WTC11 (cell line): ENCODE results near the gene SEC16A. TPM values are rescaled to one million over a fixed set of nuclear protein-coding genes. Genes with fewer than 3 reads are reported as not detected.

ENCODE experiments used
- ATAC-seq: fragments of 200-7000 bp; cut with Tn5 transposase; 2 replicates; pipeline ENCODE4 v1.10.0; 2021; ENCODE audit warnings: mild to moderate bottlenecking, moderate library complexity
- CTCF ChIA-PET: fragments of 300-600 bp; sonication (Branson Sonifier 250); formaldehyde crosslinking; loops from one replicate; lab custom pipeline; 2021; ENCODE audit warnings: antibody characterized with exemption; lab: Charles Lee
- POLR2A ChIA-PET: fragments of 350-600 bp; sonication (Branson Sonifier 250); formaldehyde crosslinking; loops from one replicate; lab custom pipeline; 2021; ENCODE audit warnings: antibody characterized with exemption; lab: Charles Lee
- DNase-seq: peaks from one replicate; pipeline ENCODE4 v3.0.0; 2021; ENCODE audit warnings: low spot score
- H3K27ac Mint-ChIP-seq: 2 replicates; pipeline ENCODE4 v1.8.0; 2021; ENCODE audit warnings: mixed read lengths
- H3K27me3 Mint-ChIP-seq: 2 replicates; pipeline ENCODE4 v1.8.0; 2021; ENCODE audit warnings: low read depth, mild to moderate bottlenecking, moderate library complexity, mixed read lengths
- H3K36me3 Mint-ChIP-seq: 2 replicates; pipeline ENCODE4 v1.8.0; 2021; ENCODE audit warnings: mixed read lengths
- H3K4me1 Mint-ChIP-seq: 2 replicates; pipeline ENCODE4 v1.8.0; 2022; ENCODE audit warnings: mixed read lengths
- H3K4me3 Mint-ChIP-seq: 2 replicates; pipeline ENCODE4 v1.8.0; 2021; ENCODE audit warnings: mild to moderate bottlenecking, moderate library complexity, mixed read lengths
- H3K9me3 Mint-ChIP-seq: 2 replicates; pipeline ENCODE4 v1.8.0; 2021; ENCODE audit warnings: mixed read lengths
- AR ChIP-seq: fragments of 250-450 bp; sonication (Bioruptor Pico); IDR thresholded peaks from 2 replicates; pipeline ENCODE4 v1.9.0; 2021; ENCODE audit warnings: mild to moderate bottlenecking
- ATF1 ChIP-seq: sonication (generic); formaldehyde crosslinking; IDR thresholded peaks from 2 replicates; pipeline ENCODE4 v1.8.1; 2023; ENCODE audit warnings: mild to moderate bottlenecking, moderate library complexity, missing genetic modification reagents
- E2F1 ChIP-seq: sonication (generic); formaldehyde crosslinking; IDR thresholded peaks from 2 replicates; pipeline ENCODE4 v1.8.0; 2022; ENCODE audit warnings: mild to moderate bottlenecking, missing genetic modification reagents
- E2F5 ChIP-seq: sonication (generic); formaldehyde crosslinking; IDR thresholded peaks from 2 replicates; pipeline ENCODE4 v1.8.1; 2022; ENCODE audit warnings: mild to moderate bottlenecking, moderate library complexity, missing genetic modification reagents
- ELF4 ChIP-seq: sonication (generic); formaldehyde crosslinking; IDR thresholded peaks from 2 replicates; pipeline ENCODE4 v1.8.1; 2022; ENCODE audit warnings: low read depth, mild to moderate bottlenecking, moderate library complexity, missing genetic modification reagents
- FOXK1 ChIP-seq: sonication (generic); formaldehyde crosslinking; IDR thresholded peaks from 2 replicates; pipeline ENCODE4 v1.8.0; 2022; ENCODE audit warnings: mild to moderate bottlenecking, moderate library complexity, missing genetic modification reagents
- FOXP1 ChIP-seq: sonication (generic); formaldehyde crosslinking; IDR thresholded peaks from 2 replicates; pipeline ENCODE4 v1.8.0; 2022; ENCODE audit warnings: missing genetic modification reagents, mild to moderate bottlenecking, moderate library complexity, borderline replicate concordance
- FOXP4 ChIP-seq: sonication (generic); formaldehyde crosslinking; IDR thresholded peaks from 2 replicates; pipeline ENCODE4 v1.8.0; 2022; ENCODE audit warnings: mild to moderate bottlenecking, missing genetic modification reagents
- JUN ChIP-seq: sonication (generic); formaldehyde crosslinking; IDR thresholded peaks from 2 replicates; pipeline ENCODE4 v1.8.0; 2023; ENCODE audit warnings: mild to moderate bottlenecking, missing genetic modification reagents
- MYBL2 ChIP-seq: sonication (generic); formaldehyde crosslinking; IDR thresholded peaks from 2 replicates; pipeline ENCODE4 v1.8.1; 2023; ENCODE audit warnings: mild to moderate bottlenecking, moderate library complexity, missing genetic modification reagents
- OVOL2 ChIP-seq: fragments of 250-450 bp; sonication (Bioruptor Pico); IDR thresholded peaks from 2 replicates; pipeline ENCODE4 v1.9.0; 2021; ENCODE audit warnings: mild to moderate bottlenecking, borderline replicate concordance
- PRDM15 ChIP-seq: sonication (generic); formaldehyde crosslinking; IDR thresholded peaks from 2 replicates; pipeline ENCODE4 v1.8.0; 2022; ENCODE audit warnings: missing genetic modification reagents
- RORB ChIP-seq: fragments of 250-450 bp; sonication (Bioruptor Pico); IDR thresholded peaks from 2 replicates; pipeline ENCODE4 v1.9.0; 2021; ENCODE audit warnings: mild to moderate bottlenecking
- SMAD3 ChIP-seq: sonication (generic); formaldehyde crosslinking; IDR thresholded peaks from 2 replicates; pipeline ENCODE4 v1.8.0; 2022; ENCODE audit warnings: missing genetic modification reagents, mild to moderate bottlenecking, borderline replicate concordance
- TEAD1 ChIP-seq: sonication (generic); formaldehyde crosslinking; IDR thresholded peaks from 2 replicates; pipeline ENCODE4 v1.8.0; 2022; ENCODE audit warnings: mild to moderate bottlenecking, missing genetic modification reagents
- ZNF121 ChIP-seq: sonication (generic); formaldehyde crosslinking; IDR thresholded peaks from 2 replicates; pipeline ENCODE4 v1.8.0; 2023; ENCODE audit warnings: missing genetic modification reagents
- ZNF263 ChIP-seq: sonication (generic); formaldehyde crosslinking; IDR thresholded peaks from 2 replicates; pipeline ENCODE4 v1.8.1; 2022; ENCODE audit warnings: low read depth, mild to moderate bottlenecking, moderate library complexity, missing genetic modification reagents
- total RNA-seq: library from RNA; stranded (reverse); gene quantifications from 3 replicates; pipeline ENCODE4 v1.2.3, GENCODE V29; 2021
- TF ChIP-seq, protein P1 (sequence below): sonication (generic); formaldehyde crosslinking; IDR thresholded peaks from 2 replicates; pipeline ENCODE4 v1.8.1; 2023; ENCODE audit warnings: mild to moderate bottlenecking, missing genetic modification reagents
- TF ChIP-seq, protein P2 (sequence below): sonication (generic); formaldehyde crosslinking; IDR thresholded peaks from 2 replicates; pipeline ENCODE4 v1.8.1; 2022; ENCODE audit warnings: mild to moderate bottlenecking, missing genetic modification reagents, moderate library complexity, borderline replicate concordance

SEC16A gene
- total RNA-seq, 1 experiment from 2014 or later, result 70.9 TPM

DNA sequence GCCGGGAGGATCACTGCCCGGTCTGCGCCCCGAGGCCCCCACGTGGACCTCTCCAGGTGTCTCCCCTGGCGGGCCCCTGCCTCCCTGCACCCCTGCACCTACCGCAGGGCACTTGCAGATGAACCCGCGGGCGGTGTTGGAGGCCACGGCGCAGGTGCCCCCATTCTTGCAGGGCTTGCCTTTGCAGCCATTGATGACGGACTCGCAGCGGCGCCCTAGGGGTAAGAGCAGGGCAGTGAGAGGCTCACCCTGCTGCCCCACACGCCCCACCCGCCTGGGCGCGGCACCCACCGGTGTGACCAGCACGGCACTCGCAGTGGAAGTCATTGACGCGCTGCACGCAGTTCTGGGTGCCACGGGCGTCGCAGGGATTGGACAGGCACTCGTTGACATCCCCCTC lies 23.6 kb upstream of the SEC16A start:
- CTCF ChIA-PET, result no interaction called here
- POLR2A ChIA-PET, result interaction anchor here (0.7 kb wide), 1 partner anchor 455 kb away, joined by 3 read pairs; no protein-coding TSS in a partner anchor
- no peaks in the 10 kb centered on the region for H3K4me1 Mint-ChIP-seq
- DNase-seq (no peak), ATAC-seq (no peak)
- H3K27me3 Mint-ChIP-seq, result no peaks in the 10 kb centered on the region
- TF ChIP-seq, protein P1, sequence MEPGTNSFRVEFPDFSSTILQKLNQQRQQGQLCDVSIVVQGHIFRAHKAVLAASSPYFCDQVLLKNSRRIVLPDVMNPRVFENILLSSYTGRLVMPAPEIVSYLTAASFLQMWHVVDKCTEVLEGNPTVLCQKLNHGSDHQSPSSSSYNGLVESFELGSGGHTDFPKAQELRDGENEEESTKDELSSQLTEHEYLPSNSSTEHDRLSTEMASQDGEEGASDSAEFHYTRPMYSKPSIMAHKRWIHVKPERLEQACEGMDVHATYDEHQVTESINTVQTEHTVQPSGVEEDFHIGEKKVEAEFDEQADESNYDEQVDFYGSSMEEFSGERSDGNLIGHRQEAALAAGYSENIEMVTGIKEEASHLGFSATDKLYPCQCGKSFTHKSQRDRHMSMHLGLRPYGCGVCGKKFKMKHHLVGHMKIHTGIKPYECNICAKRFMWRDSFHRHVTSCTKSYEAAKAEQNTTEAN, result no peak
- no peak for TF ChIP-seq FOXP4
- no peak for TF ChIP-seq FOXP1 (CRISPR knock-in tag)
- TF ChIP-seq JUN (CRISPR knock-in tag), result no peak
- no peak for TF ChIP-seq RORB (CRISPR knock-in tag)
- TF ChIP-seq ELF4, result no peak
- no peak for TF ChIP-seq TEAD1 (CRISPR knock-in tag)
- no peak for TF ChIP-seq FOXK1 (CRISPR knock-in tag)
- TF ChIP-seq OVOL2 (CRISPR knock-in tag), result no peak
- TF ChIP-seq AR (CRISPR knock-in tag), result no peak
- TF ChIP-seq E2F1 (CRISPR knock-in tag), result no peak
- TF ChIP-seq E2F5, result no peak
- H3K4me3 Mint-ChIP-seq, result no peak overlapping the region
- no peaks in the 10 kb centered on the region for H3K9me3 Mint-ChIP-seq
- H3K36me3 Mint-ChIP-seq, result peaks cover 30% of the 10 kb centered on the region
- H3K27ac Mint-ChIP-seq, result no peak overlapping the region

GRCh38 chr9:136505406-136506403 lies 22.9 kb upstream of the SEC16A start:
- DNase-seq (no peak), ATAC-seq (no peak)
- H3K9me3 Mint-ChIP-seq, result no peaks in the 10 kb centered on the region
- H3K36me3 Mint-ChIP-seq, result peaks cover 26% of the 10 kb centered on the region
- no peak overlapping the region for H3K4me3 Mint-ChIP-seq
- POLR2A ChIA-PET, result interaction anchor here (0.7 kb wide), 1 partner anchor 456 kb away, joined by 3 read pairs; no protein-coding TSS in a partner anchor
- H3K27me3 Mint-ChIP-seq, result no peaks in the 10 kb centered on the region
- CTCF ChIA-PET, result no interaction called here
- H3K27ac Mint-ChIP-seq, result no peak overlapping the region
- H3K4me1 Mint-ChIP-seq, result no peaks in the 10 kb centered on the region
- TF ChIP-seq MYBL2 (CRISPR knock-in tag), result no peak
- TF ChIP-seq, protein P2, sequence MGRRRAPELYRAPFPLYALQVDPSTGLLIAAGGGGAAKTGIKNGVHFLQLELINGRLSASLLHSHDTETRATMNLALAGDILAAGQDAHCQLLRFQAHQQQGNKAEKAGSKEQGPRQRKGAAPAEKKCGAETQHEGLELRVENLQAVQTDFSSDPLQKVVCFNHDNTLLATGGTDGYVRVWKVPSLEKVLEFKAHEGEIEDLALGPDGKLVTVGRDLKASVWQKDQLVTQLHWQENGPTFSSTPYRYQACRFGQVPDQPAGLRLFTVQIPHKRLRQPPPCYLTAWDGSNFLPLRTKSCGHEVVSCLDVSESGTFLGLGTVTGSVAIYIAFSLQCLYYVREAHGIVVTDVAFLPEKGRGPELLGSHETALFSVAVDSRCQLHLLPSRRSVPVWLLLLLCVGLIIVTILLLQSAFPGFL, result no peak
- TF ChIP-seq E2F5, result no peak
- TF ChIP-seq ZNF121 (CRISPR knock-in tag), result no peak
- TF ChIP-seq FOXK1 (CRISPR knock-in tag), result no peak
- TF ChIP-seq PRDM15 (CRISPR knock-in tag), result no peak
- no peak for TF ChIP-seq SMAD3 (CRISPR knock-in tag)
- TF ChIP-seq ATF1, result no peak
- no peak for TF ChIP-seq ZNF263 (CRISPR knock-in tag)
